GM18526 (cell line): Measurements from ENCODE around the gene C2CD3.

ENCODE experiments used
- POLR2A ChIP-seq: IDR thresholded peaks from 3 replicates; pipeline ENCODE4 v1.6.1; 2011; ENCODE audit not compliant: insufficient read length; ENCODE audit errors: extremely low read depth

Gene C2CD3

GRCh38 chr11:73978576-73979086 lies 192.2 kb downstream of the C2CD3 start:
- no peak for TF ChIP-seq POLR2A

GRCh38 chr11:73977856-73978519 lies 192.8 kb downstream of the C2CD3 start:
- no peak for TF ChIP-seq POLR2A

- no peak for TF ChIP-seq POLR2A
Measured at GRCh38 chr11:73976451-73977151, 194.2 kb downstream of the C2CD3 start.

GRCh38 chr11:73975479-73975757 lies 195.4 kb downstream of the C2CD3 start:
- no peak for TF ChIP-seq POLR2A

- no peak for TF ChIP-seq POLR2A
Measured at GRCh38 chr11:73974604-73975478, 196.0 kb downstream of the C2CD3 start.

- TF ChIP-seq POLR2A = no peak
Measured at GRCh38 chr11:73972620-73973449, 198.0 kb downstream of the C2CD3 start.

GRCh38 chr11:73972187-73972586 lies 198.6 kb downstream of the C2CD3 start:
- no peak for TF ChIP-seq POLR2A

GRCh38 chr11:73971175-73971719 lies 199.6 kb downstream of the C2CD3 start:
- TF ChIP-seq POLR2A = peak; percentile 6

GRCh38 chr11:73969991-73970800 lies 200.6 kb downstream of the C2CD3 start:
- peak; percentile 15 for TF ChIP-seq POLR2A

GRCh38 chr11:73969091-73969490 lies 201.7 kb downstream of the C2CD3 start:
- no peak for TF ChIP-seq POLR2A

GRCh38 chr11:73968356-73968966 lies 202.3 kb downstream of the C2CD3 start:
- TF ChIP-seq POLR2A = no peak

- TF ChIP-seq POLR2A = no peak
Measured at GRCh38 chr11:73965764-73966121, 205.1 kb downstream of the C2CD3 start.

- no peak for TF ChIP-seq POLR2A
Measured at GRCh38 chr11:73965076-73965763, 205.6 kb downstream of the C2CD3 start.

GRCh38 chr11:73963861-73964260 lies 206.9 kb downstream of the C2CD3 start:
- TF ChIP-seq POLR2A = no peak
